Measurements from ENCODE around the gene SENP2. TPM values are rescaled to one million over a fixed set of nuclear protein-coding genes. Genes with fewer than 3 reads are reported as not detected.

SENP2 gene
- polyA plus RNA-seq, 1 experiment = 28.1 TPM

DNA sequence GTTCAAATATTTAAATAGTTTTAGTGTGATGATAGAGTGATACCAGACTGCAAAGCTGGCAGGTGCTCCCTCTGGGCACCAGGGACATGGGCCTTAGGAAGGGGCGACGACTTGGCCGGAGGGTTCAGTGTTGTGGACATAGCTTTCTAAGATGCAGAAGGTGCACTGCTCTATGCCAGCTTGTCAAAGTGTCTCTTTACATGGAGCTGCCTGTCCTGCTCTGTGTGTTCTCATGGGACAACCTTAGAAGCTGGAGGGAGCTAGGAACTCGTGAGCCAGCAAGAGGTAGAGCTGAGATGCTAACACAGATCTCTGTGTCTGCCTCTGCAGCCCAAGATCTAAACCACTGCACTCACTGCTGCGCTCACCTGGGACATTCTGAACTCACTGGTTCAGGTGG is 77.8 kb downstream of the SENP2 start:
- CTCF ChIA-PET = interaction anchor here (0.5 to 0.6 kb wide), 2 partner anchors 225 to 420 kb away, joined by 3 to 4 read pairs; no protein-coding TSS in a partner anchor
- no peak for TF ChIP-seq CTCF (IDR thresholded peaks at IDR 0.05; ENCODE audit: low read depth, low read length)
- POLR2A ChIA-PET = no interaction called here
- Histone ChIP-seq H3K27me3 (ENCODE audit: control insufficient read depth, insufficient read depth, low read length) (no peaks in the 10 kb centered on the region), H3K4me3 (ENCODE audit: low read depth, low read length) (no peak overlapping the region), H3K9me3 (ENCODE audit: control insufficient read depth, insufficient read depth, low read length) (no peaks in the 10 kb centered on the region), H3K27ac (ENCODE audit: low read depth, low read length) (no peak overlapping the region)
- DNase-seq (ENCODE audit: low read depth, low spot score) = no peak

DNA sequence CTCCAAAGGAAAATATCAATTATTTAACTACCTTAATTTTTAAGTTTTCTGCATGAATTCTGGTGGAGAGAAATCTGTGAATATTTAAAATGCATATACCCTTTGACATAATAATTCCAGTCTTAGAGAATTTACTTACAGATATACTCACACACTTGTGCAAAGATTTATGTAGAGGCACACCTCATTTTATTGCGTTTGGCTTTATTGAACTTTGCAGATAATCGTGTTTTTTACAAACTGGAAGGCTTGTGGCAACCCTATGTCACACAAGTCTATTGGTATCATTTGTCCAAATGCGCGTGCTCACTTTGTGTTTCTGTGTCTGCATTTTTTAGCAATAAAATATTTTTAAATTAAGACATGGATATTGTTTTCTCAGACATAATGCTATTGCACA is 81.5 kb downstream of the SENP2 start:
- Histone ChIP-seq H3K4me3 (ENCODE audit: low read depth, low read length) (no peak overlapping the region), H3K27ac (ENCODE audit: low read depth, low read length) (no peak overlapping the region), H3K27me3 (ENCODE audit: control insufficient read depth, insufficient read depth, low read length) (no peaks in the 10 kb centered on the region), H3K9me3 (ENCODE audit: control insufficient read depth, insufficient read depth, low read length) (no peaks in the 10 kb centered on the region)
- CTCF ChIA-PET = no interaction called here
- POLR2A ChIA-PET = no interaction called here
- no peak for DNase-seq (ENCODE audit: low read depth, low spot score)
- no peak for TF ChIP-seq CTCF (IDR thresholded peaks at IDR 0.05; ENCODE audit: low read depth, low read length)

- Histone ChIP-seq H3K27me3 (ENCODE audit: control insufficient read depth, insufficient read depth, low read length) (no peaks in the 10 kb centered on the region), H3K27ac (ENCODE audit: low read depth, low read length) (no peak overlapping the region), H3K9me3 (ENCODE audit: control insufficient read depth, insufficient read depth, low read length) (no peaks in the 10 kb centered on the region), H3K4me3 (ENCODE audit: low read depth, low read length) (no peak overlapping the region)
- ChIA-PET CTCF (interaction anchor here (0.6 to 6.3 kb wide), 31 partner anchors 8 to 1080 kb away, joined by 3 to 65 read pairs (median 4); no protein-coding TSS in a partner anchor), POLR2A (interaction anchor here (1.3 kb wide), 1 partner anchor 260 kb away, joined by 5 read pairs; the partner anchor contains the start of gene TRA2B)
- peak; percentile 56 for DNase-seq (ENCODE audit: low read depth, low spot score)
- TF ChIP-seq CTCF (IDR thresholded peaks at IDR 0.05; ENCODE audit: low read depth, low read length) = peak; percentile 84
Observed at GRCh38 chr3:185677146-185677829, 91.2 kb downstream of the SENP2 start.

DNA sequence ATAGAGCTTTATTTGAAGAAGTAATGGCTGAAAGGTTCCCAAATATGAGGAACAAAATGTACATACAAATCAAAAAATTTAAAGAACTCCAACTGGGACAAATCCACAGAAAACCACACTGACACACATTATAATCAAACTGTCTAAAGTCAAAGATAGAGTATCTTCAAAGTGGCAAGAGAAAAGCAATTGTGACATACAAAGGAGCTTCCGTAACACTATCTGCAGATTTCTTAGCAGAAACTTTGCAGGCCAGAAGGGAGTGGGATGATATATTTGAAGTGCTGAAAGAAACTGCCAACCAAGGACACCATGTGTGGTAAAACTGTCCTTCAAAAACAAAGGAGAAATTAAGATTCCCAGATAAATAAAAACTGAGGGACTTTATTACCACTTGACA is 91.9 kb downstream of the SENP2 start:
- no peak overlapping the region for H3K27ac ChIP-seq (ENCODE audit: low read depth, low read length)
- POLR2A ChIA-PET = interaction anchor here (1.3 kb wide), 1 partner anchor 260 kb away, joined by 5 read pairs; the partner anchor contains the start of gene TRA2B
- CTCF ChIA-PET = interaction anchor here (0.6 to 6.3 kb wide), 27 partner anchors 9 to 368 kb away, joined by 3 to 65 read pairs (median 5); no protein-coding TSS in a partner anchor

More for the DNA sequence above, 91.9 kb downstream of the SENP2 start:
- Histone ChIP-seq H3K4me3 (ENCODE audit: low read depth, low read length) (no peak overlapping the region), H3K9me3 (ENCODE audit: control insufficient read depth, insufficient read depth, low read length) (no peaks in the 10 kb centered on the region), H3K27me3 (ENCODE audit: control insufficient read depth, insufficient read depth, low read length) (no peaks in the 10 kb centered on the region)
- no peak for TF ChIP-seq CTCF (IDR thresholded peaks at IDR 0.05; ENCODE audit: low read depth, low read length)
- DNase-seq (ENCODE audit: low read depth, low spot score) = no peak

Measured in AG04450 (cell line).